ENCODE measurements around the gene CPAMD8. TPM values are rescaled to one million over a fixed set of nuclear protein-coding genes. Genes with fewer than 3 reads are reported as not detected.
"Not testable (repeated sequence)": the region's sequence is repeated elsewhere in the genome, so short reads cannot be mapped to it uniquely, and the experiment has no call there.

CPAMD8 gene
- total RNA-seq, 4 donors from 2014 or later, result 4.7 to 39.6 (median 11.2) TPM

- ATAC-seq (ENCODE audit: low FRiP score), result no peak
- TF ChIP-seq CTCF (IDR thresholded peaks at IDR 0.05), result no peak
- DNase-seq (ENCODE audit: low spot score), result no peak
These were observed 84.0 kb downstream of the CPAMD8 start for GRCh38 chr19:16942583-16942982.

- DNase-seq (ENCODE audit: low spot score), result no peak
- ATAC-seq (ENCODE audit: low FRiP score), result no peak
- TF ChIP-seq CTCF (IDR thresholded peaks at IDR 0.05), result no peak
These were observed 86.0 kb downstream of the CPAMD8 start for GRCh38 chr19:16940626-16941025.

- ATAC-seq (ENCODE audit: low FRiP score); DNase-seq (ENCODE audit: low spot score): not testable (repeated sequence)
These were observed 86.5 kb downstream of the CPAMD8 start for GRCh38 chr19:16940063-16940462.

- no peak for ATAC-seq (ENCODE audit: low FRiP score)
These were observed 88.4 kb downstream of the CPAMD8 start for GRCh38 chr19:16938211-16938610.

DNA sequence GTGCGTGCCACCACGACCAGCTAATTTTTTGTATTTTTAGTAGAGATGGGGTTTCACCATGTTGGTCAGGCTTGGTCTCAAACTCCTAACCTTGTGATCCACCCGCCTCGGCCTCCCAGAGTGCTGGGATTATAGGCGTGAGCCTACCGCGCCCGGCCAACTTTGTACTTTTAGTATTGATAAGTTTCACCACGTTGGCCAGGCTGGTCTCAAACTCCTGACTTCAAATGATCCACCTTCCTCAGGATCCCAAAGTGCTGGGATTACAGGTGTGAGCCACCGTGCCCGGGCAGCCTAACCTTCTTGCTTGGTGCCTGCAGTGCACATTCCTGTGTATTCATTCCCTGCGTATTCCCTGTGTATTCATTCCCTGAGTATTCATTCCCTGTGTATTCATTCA is 88.8 kb downstream of the CPAMD8 start:
- not testable (repeated sequence) for DNase-seq (ENCODE audit: low spot score); ATAC-seq (ENCODE audit: low FRiP score)

More at GRCh38 chr19:16938211-16938610, 88.4 kb downstream of the CPAMD8 start:
- DNase-seq (ENCODE audit: low spot score), result no peak
- no peak for TF ChIP-seq CTCF (IDR thresholded peaks at IDR 0.05)

DNA sequence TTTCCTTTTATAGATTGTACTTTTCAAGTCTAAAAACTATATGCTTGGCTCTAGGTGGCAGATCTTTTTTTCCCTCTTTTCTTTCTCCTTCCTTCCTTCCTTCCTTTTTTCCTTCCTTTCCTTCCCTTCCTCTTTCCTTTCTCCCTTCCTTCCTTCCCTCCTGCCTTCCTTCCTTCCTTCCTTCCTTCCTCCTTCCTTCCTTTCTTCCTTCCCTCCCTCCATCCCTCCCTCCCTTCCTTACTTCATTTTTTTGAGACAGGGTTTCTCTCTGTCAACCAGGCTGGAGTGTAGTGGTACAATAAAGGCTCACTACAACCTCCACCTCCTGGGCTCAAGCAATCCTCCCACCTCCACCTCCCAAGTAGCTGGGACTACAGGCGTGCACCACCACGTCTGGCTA is 89.7 kb downstream of the CPAMD8 start:
- ATAC-seq (ENCODE audit: low FRiP score), result no peak
- TF ChIP-seq CTCF (IDR thresholded peaks at IDR 0.05), result no peak
- DNase-seq (ENCODE audit: low spot score), result no peak

DNA sequence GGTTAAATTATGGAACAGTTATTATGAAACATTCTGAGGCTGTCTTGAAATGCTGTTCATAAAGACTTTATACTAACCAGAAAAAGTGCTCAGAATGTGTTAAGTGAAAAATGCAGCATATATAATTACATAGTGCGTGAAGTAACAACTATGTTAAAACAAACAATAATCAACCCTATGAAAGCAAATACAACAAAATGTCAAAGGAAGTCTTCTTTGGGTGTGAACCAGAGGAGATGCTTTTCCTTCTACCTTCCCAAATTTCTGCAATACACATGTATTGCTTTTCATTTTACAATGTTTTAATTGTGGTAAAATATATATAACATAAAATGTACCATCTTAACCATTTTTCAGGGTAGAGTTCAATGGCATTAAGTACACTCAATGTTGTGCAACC is 92.1 kb downstream of the CPAMD8 start:
- ATAC-seq (ENCODE audit: low FRiP score) (no peak), DNase-seq (ENCODE audit: low spot score) (no peak)
- no peak for TF ChIP-seq CTCF (IDR thresholded peaks at IDR 0.05)

DNA sequence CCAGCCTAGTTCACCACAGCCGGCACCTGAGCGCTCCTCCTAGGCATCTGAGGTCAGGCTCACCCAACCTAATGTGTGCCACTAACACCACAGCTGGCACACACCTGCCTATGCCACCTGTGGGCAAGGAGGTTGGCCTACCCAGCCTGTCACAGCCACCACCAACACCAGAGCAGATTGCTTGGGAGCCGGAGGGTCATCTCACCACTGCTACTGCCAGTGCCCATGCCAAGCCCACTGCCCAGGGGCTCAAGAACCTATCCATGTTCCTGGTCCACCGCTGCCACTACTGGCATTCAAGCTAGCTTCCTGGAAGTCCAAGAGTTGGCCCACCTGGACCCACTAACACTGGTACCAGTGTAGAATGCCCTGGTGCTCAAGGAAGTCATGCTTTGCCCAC is 95.3 kb downstream of the CPAMD8 start:
- ATAC-seq (ENCODE audit: low FRiP score), result no peak
- no peak for DNase-seq (ENCODE audit: low spot score)
- no peak for TF ChIP-seq CTCF (IDR thresholded peaks at IDR 0.05)

All from omental fat pad (tissue), 4 donors.